Spleen (tissue), 11 donors: ENCODE measurements around the gene RO60. TPM values are rescaled to one million over a fixed set of nuclear protein-coding genes. Genes with fewer than 3 reads are reported as not detected.
"Not testable (repeated sequence)": the region's sequence is repeated elsewhere in the genome, so short reads cannot be mapped to it uniquely, and the experiment has no call there.

ENCODE experiments used
- DNase-seq: peaks from one replicate; pipeline ENCODE4 v3.0.0-alpha.2; 2020
- H3K27ac ChIP-seq, 8 donors: fragments of 200-600 bp; sonication (generic) in 7 of 8; 1 replicate in 4 of 8; 2 replicates in 4 of 8; pipeline versions ENCODE4 v1.5.0 to v1.8.0; 2016 to 2021; ENCODE audit warnings: inconsistent platforms in 4 of 8, mild to moderate bottlenecking in 4 of 8, moderate library complexity in 1 of 8
- H3K27me3 ChIP-seq, 7 donors: fragments of 200-600 bp; sonication (generic) in 6 of 7; replicated peaks in 1 of 7; 1 replicate in 4 of 7; 2 replicates in 3 of 7; pipeline versions ENCODE4 v1.5.0 to v1.8.0; 2016 to 2021; ENCODE audit warnings: inconsistent platforms in 3 of 7, mild to moderate bottlenecking in 1 of 7
- H3K36me3 ChIP-seq, 6 donors: fragments of 200-600 bp; sonication (generic) in 5 of 6; 1 replicate in 4 of 6; 2 replicates in 2 of 6; pipeline versions ENCODE4 v1.5.0 to v1.8.0; 2016 to 2021; ENCODE audit warnings: inconsistent platforms in 2 of 6
- H3K4me1 ChIP-seq, 6 donors: fragments of 200-600 bp; sonication (generic) in 5 of 6; 1 replicate in 3 of 6; 2 replicates in 3 of 6; pipeline versions ENCODE4 v1.5.0 to v1.8.0; 2016 to 2021; ENCODE audit warnings: inconsistent platforms in 3 of 6
- H3K4me3 ChIP-seq, 8 donors: fragments of 200-600 bp; sonication (generic) in 7 of 8; 1 replicate in 4 of 8; 2 replicates in 4 of 8; pipeline versions ENCODE4 v1.5.0 to v1.8.0; 2016 to 2021; ENCODE audit warnings: inconsistent platforms in 4 of 8, mild to moderate bottlenecking in 4 of 8, moderate library complexity in 2 of 8
- H3K9me3 ChIP-seq, 8 donors: fragments of 200-600 bp; sonication (generic) in 7 of 8; 1 replicate in 4 of 8; 2 replicates in 4 of 8; pipeline versions ENCODE4 v1.5.0 to v1.8.0; 2016 to 2021; ENCODE audit warnings: inconsistent platforms in 4 of 8
- POLR2A ChIP-seq, 3 donors: fragments of 450-650 bp; IDR thresholded peaks; one replicate each; pipeline ENCODE4 v1.5.1; 2017; ENCODE audit warnings: antibody characterized with exemption in 3 of 3, mild to moderate bottlenecking in 1 of 3
- POLR2AphosphoS5 ChIP-seq, 3 donors: sonication (generic); formaldehyde crosslinking; IDR thresholded peaks; one replicate each; pipeline ENCODE4 v1.5.1; 2017; ENCODE audit warnings: antibody characterized with exemption in 3 of 3
- WGBS, 5 donors: extraction: QIAGEN DNeasy Blood & Tissue Kit in 3 of 5; methylation state at CpG; one replicate each; pipeline versions ENCODE4 v1.1.5 to v1.1.7; 2013 to 2018; 5-methylcytosine and 5-hydroxymethylcytosine counted together
- intact Hi-C: fragments of 100-400 bp; cut with DNase I; formaldehyde crosslinking; loops from one replicate; pipeline ENCODE4 v1.15.0; 2023; ENCODE audit warnings: low total_unique reads
- polyA plus RNA-seq, 3 donors: library from polyadenylated mRNA; stranded (reverse); fragments of 200-250 nt; gene quantifications; one replicate each; pipeline ENCODE4 v1.2.1, GENCODE V29; 2013
- total RNA-seq, 7 donors: library from RNA; depleted of rRNA in 3 of 7; stranded (reverse); fragments of >200 nt in 3 of 7; fragmentation: NEBNext Ultra II Directional in 4 of 7; extraction: Animal tissue kit (Norgen Biotek cat#: 25700) in 4 of 7; gene quantifications; one replicate each; pipeline versions ENCODE4 v1.1.0 to v1.2.1, GENCODE V29; 2016 to 2021
- TF ChIP-seq, protein P1 (sequence below), 11 experiments: fragments of 200-600 bp in 7 of 11; fragments of 450-650 bp in 4 of 11; sonication (generic) in 4 of 11; IDR thresholded peaks in 8 of 11; conservative IDR thresholded peaks in 3 of 11; 1 replicate in 7 of 11; 2 replicates in 4 of 11; pipeline versions ENCODE4 v1.4.0 to v1.8.0; 2016 to 2021; ENCODE audit warnings: antibody characterized with exemption in 11 of 11, inconsistent platforms in 4 of 11, mild to moderate bottlenecking in 1 of 11
- donor health status: healthy with polysubstance abuse.
- donor health status: DM: no; HTN: no; CAD: no; lungs with moderate emphysema.
- donor health status: DM: no; HTN: no; CAD: no.
- donor health status: Bipolar disorder and iron deficiency.
- donor health status: healthy.
- donor health status: DM: no; HTN: no; CAD: no.
- donor health status: DM: yes; HTN: yes; CAD: no.

Gene RO60
- total and polyA plus RNA-seq, 10 donors = 4.7 to 87.1 (median 73.0) TPM

DNA sequence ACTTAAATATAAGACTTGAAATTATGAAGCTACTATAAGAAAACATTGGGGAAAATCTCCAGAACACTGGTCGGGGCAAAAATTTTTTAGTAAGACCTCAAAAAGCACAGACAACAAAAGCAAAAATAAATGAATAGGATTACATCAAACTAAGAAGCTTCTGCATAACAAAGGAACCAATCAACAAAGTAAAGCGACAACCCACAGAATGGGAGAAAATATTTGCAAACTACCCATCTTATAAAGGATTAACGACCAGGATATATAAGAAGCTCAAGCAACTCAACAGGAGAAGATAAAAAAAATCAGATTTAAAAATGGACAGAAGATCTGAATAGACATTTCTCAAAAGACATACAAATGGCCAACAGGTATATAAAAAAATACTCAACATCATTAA, 19.4 kb upstream of the RO60 start:
- Histone ChIP-seq H3K4me3 (no peak overlapping the region), H3K4me1 (peaks cover 0 to 9% (median 0%) of the 10 kb centered on the region in 6 donors), H3K27me3 (no peaks in the 10 kb centered on the region), H3K36me3 (peaks cover 0 to 29% (median 9%) of the 10 kb centered on the region in 6 donors), H3K27ac (no peak overlapping the region), H3K9me3 (no peaks in the 10 kb centered on the region)
- 92 to 97% (median 94%) methylated on average over 3 of the region's 3 CpGs for WGBS, 5 donors
- intact Hi-C loops = no loop called here
- TF ChIP-seq, protein P1, sequence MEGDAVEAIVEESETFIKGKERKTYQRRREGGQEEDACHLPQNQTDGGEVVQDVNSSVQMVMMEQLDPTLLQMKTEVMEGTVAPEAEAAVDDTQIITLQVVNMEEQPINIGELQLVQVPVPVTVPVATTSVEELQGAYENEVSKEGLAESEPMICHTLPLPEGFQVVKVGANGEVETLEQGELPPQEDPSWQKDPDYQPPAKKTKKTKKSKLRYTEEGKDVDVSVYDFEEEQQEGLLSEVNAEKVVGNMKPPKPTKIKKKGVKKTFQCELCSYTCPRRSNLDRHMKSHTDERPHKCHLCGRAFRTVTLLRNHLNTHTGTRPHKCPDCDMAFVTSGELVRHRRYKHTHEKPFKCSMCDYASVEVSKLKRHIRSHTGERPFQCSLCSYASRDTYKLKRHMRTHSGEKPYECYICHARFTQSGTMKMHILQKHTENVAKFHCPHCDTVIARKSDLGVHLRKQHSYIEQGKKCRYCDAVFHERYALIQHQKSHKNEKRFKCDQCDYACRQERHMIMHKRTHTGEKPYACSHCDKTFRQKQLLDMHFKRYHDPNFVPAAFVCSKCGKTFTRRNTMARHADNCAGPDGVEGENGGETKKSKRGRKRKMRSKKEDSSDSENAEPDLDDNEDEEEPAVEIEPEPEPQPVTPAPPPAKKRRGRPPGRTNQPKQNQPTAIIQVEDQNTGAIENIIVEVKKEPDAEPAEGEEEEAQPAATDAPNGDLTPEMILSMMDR (IDR thresholded peaks at IDR 0.05 in 8 of 11, conservative IDR thresholded peaks at IDR 0.05 in 3 of 11) = no peak
- DNase-seq = no peak

DNA sequence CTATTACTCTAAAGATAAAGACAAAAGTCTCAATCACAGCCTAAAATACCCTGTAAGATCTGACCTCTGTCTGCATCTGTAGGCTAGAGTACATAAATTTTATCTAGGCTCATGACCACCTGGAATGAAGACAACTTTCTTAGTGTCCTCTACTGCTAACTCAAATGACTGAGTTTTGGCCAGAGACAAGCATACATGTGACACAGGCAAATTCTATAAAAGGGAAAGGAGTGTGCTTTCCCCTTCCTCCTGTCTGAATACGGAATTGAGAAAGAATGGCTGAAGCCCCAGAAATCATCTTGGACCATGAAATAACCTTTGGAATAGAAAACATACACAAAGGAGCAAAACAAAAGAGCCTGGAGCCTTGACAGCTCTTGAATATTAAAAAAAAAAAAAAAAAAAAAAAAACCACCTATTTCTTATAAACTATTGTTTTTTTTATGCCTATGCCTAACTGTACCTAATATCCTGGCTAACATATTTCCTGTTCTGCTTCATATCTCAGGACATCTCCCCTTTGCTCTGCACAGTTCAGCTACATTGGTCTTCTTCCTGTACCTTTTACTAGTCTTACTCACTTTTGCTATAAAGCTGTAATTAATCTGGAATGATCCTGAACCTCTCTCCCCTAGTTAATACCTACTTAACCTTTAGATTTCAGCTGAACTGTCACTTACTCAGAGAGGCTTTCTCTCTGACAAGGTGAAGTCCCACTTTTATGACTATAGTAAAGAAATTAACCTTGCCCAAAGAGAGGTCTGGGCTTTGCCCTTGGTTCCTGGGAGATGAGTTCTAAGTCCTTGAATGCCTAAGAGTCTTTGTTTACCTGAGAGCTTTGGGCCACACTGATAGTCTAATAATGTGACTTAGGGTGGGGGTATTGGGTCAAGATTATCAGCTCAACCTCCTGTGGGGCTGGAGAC, 16.4 kb upstream of the RO60 start:
- DNase-seq = no peak
- Histone ChIP-seq H3K4me1 (no peaks in the 10 kb centered on the region), H3K4me3 (no peak overlapping the region), H3K36me3 (peaks cover 0 to 56% (median 10%) of the 10 kb centered on the region in 6 donors), H3K27ac (no peak overlapping the region), H3K9me3 (no peaks in the 10 kb centered on the region), H3K27me3 (no peaks in the 10 kb centered on the region)
- intact Hi-C loops = no loop called here
- WGBS, 5 donors = 81 to 100% (median 88%) methylated on average over 1 of the region's 1 CpG
- TF ChIP-seq POLR2AphosphoS5 (IDR thresholded peaks at IDR 0.05) (no peak), POLR2A (IDR thresholded peaks at IDR 0.05) (no peak)
- TF ChIP-seq, protein P1 (IDR thresholded peaks at IDR 0.05 in 8 of 11, conservative IDR thresholded peaks at IDR 0.05 in 3 of 11) = no peak

DNA sequence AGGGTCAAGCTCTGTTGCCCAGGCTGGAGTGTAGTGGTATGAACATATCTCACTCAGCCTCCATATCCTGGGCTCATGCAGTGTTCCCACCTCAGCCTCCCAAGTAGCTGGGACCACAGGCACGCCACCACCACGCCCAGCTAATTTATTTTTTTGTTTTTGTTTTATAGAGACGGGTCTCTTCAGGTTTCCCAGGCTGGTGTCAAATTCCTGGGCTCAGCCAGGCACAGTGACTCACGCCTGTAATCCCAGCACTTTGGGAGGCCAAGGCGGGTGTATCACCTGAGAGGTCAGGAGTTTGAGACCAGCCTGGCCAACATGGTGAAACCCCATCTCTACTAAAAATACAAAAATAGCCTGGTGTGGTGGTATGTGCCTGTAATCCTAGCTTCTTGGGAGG, 10.5 kb upstream of the RO60 start:
- peaks cover 0 to 68% (median 28%) of the 10 kb centered on the region in 6 donors for H3K36me3 ChIP-seq
- H3K4me1 ChIP-seq, H3K27me3 ChIP-seq, H3K27ac ChIP-seq, intact Hi-C loops, DNase-seq, H3K4me3 ChIP-seq, H3K9me3 ChIP-seq: not testable (repeated sequence)
- 94 to 100% (median 96%) methylated on average over 5 of the region's 5 CpGs for WGBS, 5 donors

DNA sequence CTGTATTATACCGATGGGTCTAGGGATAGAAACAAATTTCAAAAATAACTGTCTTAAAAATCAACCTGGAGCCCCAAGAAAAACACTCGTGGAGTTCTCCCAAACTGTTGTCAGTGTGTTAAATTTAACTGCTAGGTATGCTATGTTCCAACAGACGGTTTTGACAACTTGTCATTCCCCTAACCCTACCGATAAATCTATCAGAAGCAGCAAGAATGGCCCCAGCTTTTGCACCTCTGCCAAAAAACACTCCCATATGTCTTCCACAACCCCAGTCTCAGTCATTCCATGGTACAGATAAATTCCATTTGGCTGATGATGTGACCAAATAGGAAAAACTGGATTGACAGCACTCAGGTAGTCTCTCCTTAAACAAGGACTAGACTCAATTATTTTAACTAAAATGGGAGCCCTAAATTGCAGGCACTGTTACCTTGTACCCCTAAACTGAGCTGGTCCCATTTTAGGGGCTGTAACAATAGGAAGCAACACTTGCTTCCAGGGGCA, 5.2 kb upstream of the RO60 start:
- 90 to 95% (median 93%) methylated on average over 4 of the region's 4 CpGs for WGBS, 5 donors
- intact Hi-C loops = no loop called here
- H3K36me3 ChIP-seq = peaks cover 0 to 30% (median 15%) of the 10 kb centered on the region in 6 donors
- H3K27ac ChIP-seq = no peak overlapping the region
- no peaks in the 10 kb centered on the region for H3K27me3 ChIP-seq
- H3K9me3 ChIP-seq = no peaks in the 10 kb centered on the region
- H3K4me1 ChIP-seq = peaks cover 12 to 44% (median 20%) of the 10 kb centered on the region in 6 donors
- no peak for DNase-seq
- H3K4me3 ChIP-seq = no peak overlapping the region
- TF ChIP-seq, protein P1 (IDR thresholded peaks at IDR 0.05 in 8 of 11, conservative IDR thresholded peaks at IDR 0.05 in 3 of 11) = no peak
